Measurements from ENCODE around the gene MEX3D.

The MEX3D gene

GRCh38 chr19:1508507-1508856, 59.6 kb downstream of the MEX3D start:
- no peak overlapping the region for H3K27ac ChIP-seq (replicated peaks)
- H3K27me3 ChIP-seq (ENCODE audit: insufficient read depth, poor library complexity, severe bottlenecking) = peaks cover 28% of the 10 kb centered on the region
- no peak overlapping the region for H3K4me3 ChIP-seq (replicated peaks; ENCODE audit: insufficient read depth, low read length)
- no peak for DNase-seq (ENCODE audit: low read depth in 1 of 2, low spot score in 1 of 2)
- TF ChIP-seq SPI1 (IDR thresholded peaks at IDR 0.05; ENCODE audit: borderline replicate concordance, low read depth) (no peak), POLR2AphosphoS5 (IDR thresholded peaks at IDR 0.05; ENCODE audit: low read depth) (no peak), GABPA (IDR thresholded peaks at IDR 0.05; ENCODE audit: low read depth) (no peak), REST (IDR thresholded peaks at IDR 0.05; ENCODE audit: insufficient replicate concordance, low read depth) (no peak)

- peak; percentile 61 to 76 for DNase-seq (ENCODE audit: low read depth in 1 of 2, low spot score in 1 of 2)
- TF ChIP-seq CTCF (IDR thresholded peaks at IDR 0.05; ENCODE audit: insufficient read depth, low read length) (no peak), SPI1 (IDR thresholded peaks at IDR 0.05; ENCODE audit: borderline replicate concordance, low read depth) (no peak), POLR2AphosphoS5 (IDR thresholded peaks at IDR 0.05; ENCODE audit: low read depth) (no peak), GABPA (IDR thresholded peaks at IDR 0.05; ENCODE audit: low read depth) (no peak), REST (IDR thresholded peaks at IDR 0.05; ENCODE audit: insufficient replicate concordance, low read depth) (no peak)
- peaks cover 32% of the 10 kb centered on the region for H3K27me3 ChIP-seq (ENCODE audit: insufficient read depth, poor library complexity, severe bottlenecking)
- no peak overlapping the region for H3K4me3 ChIP-seq (replicated peaks; ENCODE audit: insufficient read depth, low read length)
- no peak overlapping the region for H3K27ac ChIP-seq (replicated peaks)
These were observed 60.2 kb downstream of the MEX3D start for GRCh38 chr19:1507763-1508506.

- DNase-seq (ENCODE audit: low read depth in 1 of 2, low spot score in 1 of 2) = no peak
- Histone ChIP-seq H3K27ac (replicated peaks) (no peak overlapping the region), H3K27me3 (ENCODE audit: insufficient read depth, poor library complexity, severe bottlenecking) (peaks cover 27% of the 10 kb centered on the region), H3K4me3 (replicated peaks; ENCODE audit: insufficient read depth, low read length) (no peak overlapping the region)
- TF ChIP-seq CTCF (IDR thresholded peaks at IDR 0.05; ENCODE audit: insufficient read depth, low read length) (no peak), REST (IDR thresholded peaks at IDR 0.05; ENCODE audit: insufficient replicate concordance, low read depth) (no peak), GABPA (IDR thresholded peaks at IDR 0.05; ENCODE audit: low read depth) (no peak), SPI1 (IDR thresholded peaks at IDR 0.05; ENCODE audit: borderline replicate concordance, low read depth) (no peak), POLR2AphosphoS5 (IDR thresholded peaks at IDR 0.05; ENCODE audit: low read depth) (no peak)
These were observed 60.9 kb downstream of the MEX3D start for GRCh38 chr19:1507192-1507660.
